GM23338 (cell line): Measurements from ENCODE around the gene CAPN1. TPM values are rescaled to one million over a fixed set of nuclear protein-coding genes. Genes with fewer than 3 reads are reported as not detected.

Source experiments
- ATAC-seq: fragments of 200-7000 bp; cut with Tn5 transposase; 3 replicates; pipeline ENCODE4 v1.9.1; 2020
- DNase-seq: peaks from one replicate; pipeline ENCODE4 v3.0.0-alpha.2; 2015; ENCODE audit warnings: low spot score
- H2AFZ ChIP-seq: fragments of 200-600 bp; sonication (generic); 2 replicates; pipeline ENCODE4 v1.8.0; 2016; ENCODE audit warnings: antibody characterized with exemption, mild to moderate bottlenecking, moderate library complexity
- H3F3A ChIP-seq: fragments of 200-600 bp; sonication (generic); replicated peaks from 2 replicates; pipeline ENCODE4 v1.8.0; 2017; ENCODE audit warnings: antibody characterized with exemption, mixed run types, low read depth
- H3K27ac ChIP-seq: fragments of 200-600 bp; sonication (generic); 2 replicates; pipeline ENCODE4 v1.6.1; 2016; ENCODE audit warnings: low read depth
- H3K27me3 ChIP-seq: fragments of 200-600 bp; sonication (generic); 2 replicates; pipeline ENCODE4 v1.8.0; 2016; ENCODE audit warnings: mild to moderate bottlenecking, mixed run types, moderate library complexity; ENCODE audit not compliant: insufficient read depth
- H3K36me3 ChIP-seq: fragments of 200-600 bp; sonication (generic); 2 replicates; pipeline ENCODE4 v1.8.0; 2016; ENCODE audit warnings: mild to moderate bottlenecking; ENCODE audit not compliant: insufficient read depth
- H3K4me1 ChIP-seq: fragments of 200-600 bp; sonication (generic); 2 replicates; pipeline ENCODE4 v1.8.0; 2016; ENCODE audit warnings: mild to moderate bottlenecking, moderate library complexity; ENCODE audit not compliant: insufficient read depth
- H3K4me2 ChIP-seq: fragments of 200-600 bp; sonication (generic); 2 replicates; pipeline ENCODE4 v1.7.1; 2017; ENCODE audit warnings: mixed run types
- H3K4me3 ChIP-seq: fragments of 200-600 bp; sonication (generic); 2 replicates; pipeline ENCODE4 v1.6.1; 2016; ENCODE audit warnings: mixed run types
- H3K79me2 ChIP-seq: fragments of 200-600 bp; sonication (generic); replicated peaks from 2 replicates; pipeline ENCODE4 v1.8.0; 2017; ENCODE audit warnings: mild to moderate bottlenecking; ENCODE audit not compliant: insufficient read depth
- H3K9me2 ChIP-seq: fragments of 200-600 bp; sonication (generic); 2 replicates; pipeline ENCODE4 v1.8.0; 2017; ENCODE audit not compliant: insufficient read depth
- H4K20me1 ChIP-seq: fragments of 200-600 bp; sonication (generic); replicated peaks from 2 replicates; pipeline ENCODE4 v1.8.0; 2017; ENCODE audit warnings: mild to moderate bottlenecking; ENCODE audit not compliant: insufficient read depth
- H3K27ac Mint-ChIP-seq: 2 replicates; pipeline ENCODE4 v1.8.0; 2020; ENCODE audit warnings: inconsistent platforms, mild to moderate bottlenecking, moderate library complexity, mixed read lengths
- H3K27me3 Mint-ChIP-seq: 3 replicates; pipeline ENCODE4 v1.8.0; 2022; ENCODE audit warnings: low read depth, mild to moderate bottlenecking, moderate library complexity, mixed read lengths, inconsistent platforms; ENCODE audit not compliant: insufficient read depth, poor library complexity
- H3K36me3 Mint-ChIP-seq: 3 replicates; pipeline ENCODE4 v1.8.0; 2021; ENCODE audit warnings: low read depth, mild to moderate bottlenecking, inconsistent platforms, moderate library complexity, mixed read lengths
- H3K4me1 Mint-ChIP-seq: 3 replicates; pipeline ENCODE4 v1.8.0; 2020; ENCODE audit warnings: mild to moderate bottlenecking, inconsistent platforms, mixed read lengths
- H3K4me3 Mint-ChIP-seq: 3 replicates; pipeline ENCODE4 v1.8.0; 2021; ENCODE audit warnings: moderate library complexity, mild to moderate bottlenecking, inconsistent platforms, mixed read lengths
- H3K9me3 Mint-ChIP-seq: 3 replicates; pipeline ENCODE4 v1.8.0; 2020; ENCODE audit warnings: moderate library complexity, mild to moderate bottlenecking, inconsistent platforms, mixed read lengths
- CTCF ChIP-seq, 2 experiments: fragments of 200-600 bp in 1 of 2; sonication (generic) in 1 of 2; conservative IDR thresholded peaks; 2 replicates each; pipeline versions ENCODE4 v1.5.1 to v1.6.1; 2016 to 2017; ENCODE audit warnings: antibody characterized with exemption in 2 of 2, low read depth in 2 of 2, mild to moderate bottlenecking in 2 of 2, moderate library complexity in 1 of 2
- ETS1 ChIP-seq: IDR thresholded peaks from 2 replicates; pipeline ENCODE4 v1.6.1; 2016; ENCODE audit warnings: antibody characterized with exemption
- EZH2 ChIP-seq: fragments of 200-600 bp; sonication (generic); IDR thresholded peaks from one replicate; pipeline ENCODE4 v1.8.0; 2017; ENCODE audit warnings: antibody characterized with exemption, mild to moderate bottlenecking, low read depth; ENCODE audit not compliant: unreplicated experiment
- EZH2phosphoT487 ChIP-seq: fragments of 200-600 bp; sonication (generic); IDR thresholded peaks from one replicate; pipeline ENCODE4 v1.8.1; 2018; ENCODE audit warnings: antibody characterized with exemption; ENCODE audit not compliant: unreplicated experiment
- JUNB ChIP-seq: IDR thresholded peaks from one replicate; pipeline ENCODE4 v1.6.1; 2016; ENCODE audit warnings: antibody characterized with exemption; ENCODE audit not compliant: unreplicated experiment
- NANOG ChIP-seq: IDR thresholded peaks from 2 replicates; pipeline ENCODE4 v1.6.1; 2016; ENCODE audit warnings: antibody characterized with exemption, borderline replicate concordance
- REST ChIP-seq: IDR thresholded peaks from one replicate; pipeline ENCODE4 v1.6.1; 2018; ENCODE audit warnings: antibody characterized with exemption; ENCODE audit not compliant: unreplicated experiment
- STAT1 ChIP-seq: IDR thresholded peaks from one replicate; pipeline ENCODE4 v1.6.1; 2016; ENCODE audit warnings: antibody characterized with exemption; ENCODE audit not compliant: unreplicated experiment
- ZNF114 ChIP-seq: fragments of 250-450 bp; sonication (Bioruptor Pico); IDR thresholded peaks from 2 replicates; pipeline ENCODE4 v1.5.0; 2020; ENCODE audit warnings: mild to moderate bottlenecking, moderate library complexity
- ZNF331 ChIP-seq: fragments of 250-450 bp; sonication (Bioruptor Pico); IDR thresholded peaks from 2 replicates; pipeline ENCODE4 v1.5.0; 2020; ENCODE audit warnings: low read depth, mild to moderate bottlenecking, moderate library complexity
- polyA plus RNA-seq: library from polyadenylated mRNA; unstranded; fragments of >200 nt; fragmentation: Nextera tagmentation; extraction: Ambion mirVana; gene quantifications from 2 replicates; pipeline ENCODE4 v1.2.1, GENCODE V29; 2016
- total RNA-seq: library from RNA; depleted of rRNA; stranded (reverse); fragments of >200 nt; shearing (Covaris generic); gene quantifications from 2 replicates; pipeline ENCODE4 v1.2.3, GENCODE V29; 2014

Gene CAPN1
- total and polyA plus RNA-seq, 2 experiments from 2014 or later, result 67.3 to 277 TPM

GRCh38 chr11:65136515-65137096 lies 45.1 kb upstream of the CAPN1 start (continued):
- TF ChIP-seq REST (no peak), EZH2phosphoT487 (no peak), EZH2 (no peak)

- Histone ChIP-seq H2AFZ (no peak overlapping the region), H3K79me2 (no peaks in the 10 kb centered on the region), H3K4me2 (no peak overlapping the region), H3K36me3 (no peaks in the 10 kb centered on the region), H4K20me1 (no peaks in the 10 kb centered on the region), H3F3A (no peaks in the 10 kb centered on the region), H3K27me3 (no peaks in the 10 kb centered on the region), H3K27ac (no peak overlapping the region), H3K4me1 (no peaks in the 10 kb centered on the region), H3K4me3 (no peak overlapping the region), H3K9me2 (no peaks in the 10 kb centered on the region)
- peaks cover 9% of the 10 kb centered on the region; the same call in 1 of the 3 replicates for H3K9me3 Mint-ChIP-seq
- H3K4me1 Mint-ChIP-seq, result no peaks in the 10 kb centered on the region
- ATAC-seq (no peak), DNase-seq (no peak)
- no peak overlapping the region for H3K4me3 Mint-ChIP-seq
- H3K36me3 Mint-ChIP-seq, result no peaks in the 10 kb centered on the region
- no peak overlapping the region for H3K27ac Mint-ChIP-seq
- TF ChIP-seq CTCF (conservative IDR thresholded peaks at IDR 0.05; ENCODE audit: low read depth in 2 of 2) (no peak), REST (no peak), JUNB (no peak), EZH2phosphoT487 (no peak), NANOG (no peak), ZNF114 (CRISPR knock-in tag) (no peak), STAT1 (no peak), EZH2 (no peak), ETS1 (no peak), ZNF331 (no peak)
- H3K27me3 Mint-ChIP-seq, result peaks cover 10% of the 10 kb centered on the region
These were observed 39.7 kb upstream of the CAPN1 start for GRCh38 chr11:65141896-65142494.
